Hindlimb muscle (tissue), 1 donor: ENCODE results near the gene IL31RA. TPM values are rescaled to one million over a fixed set of nuclear protein-coding genes. Genes with fewer than 3 reads are reported as not detected.

Experiments used
- DNase-seq: peaks from one replicate; pipeline ENCODE4 v3.0.0-alpha.2; 2013
- polyA plus RNA-seq: library from polyadenylated mRNA; unstranded; fragments of 120-200 nt; gene quantifications from one replicate; pipeline ENCODE4 v1.2.1, GENCODE V29; 2013; ENCODE audit not compliant: insufficient read length

Gene IL31RA
- polyA plus RNA-seq, 1 donor: 0.54 TPM

DNA sequence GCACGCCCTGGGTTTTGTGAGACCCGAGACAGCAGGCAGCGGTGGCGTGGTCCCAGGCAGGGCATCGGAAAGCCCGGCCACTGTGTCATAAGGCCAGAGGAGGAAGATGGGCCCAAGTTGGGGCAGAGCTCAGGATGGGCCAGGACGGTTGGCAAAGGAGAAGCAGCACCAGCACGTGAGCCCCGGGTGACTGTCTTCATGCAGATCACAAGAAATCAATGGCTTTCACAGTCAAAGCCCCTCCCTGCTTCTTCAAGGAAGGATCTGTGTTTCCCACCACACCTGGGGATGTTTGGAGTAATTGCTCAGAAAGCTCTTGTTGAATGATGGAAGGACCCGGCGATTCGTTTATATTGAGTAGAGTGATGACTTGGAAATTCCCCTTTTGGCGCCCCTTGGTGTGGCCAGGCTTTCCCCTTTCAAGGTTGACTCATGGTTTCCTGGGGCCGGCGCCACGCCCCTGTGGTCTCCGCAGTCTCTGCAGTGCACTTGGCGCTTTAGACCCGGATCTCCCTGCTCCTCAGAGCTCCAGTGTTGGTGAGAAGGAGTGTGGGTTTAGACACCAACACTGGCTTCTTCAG is 52.1 kb downstream of the IL31RA start:
- no peak for DNase-seq

DNA sequence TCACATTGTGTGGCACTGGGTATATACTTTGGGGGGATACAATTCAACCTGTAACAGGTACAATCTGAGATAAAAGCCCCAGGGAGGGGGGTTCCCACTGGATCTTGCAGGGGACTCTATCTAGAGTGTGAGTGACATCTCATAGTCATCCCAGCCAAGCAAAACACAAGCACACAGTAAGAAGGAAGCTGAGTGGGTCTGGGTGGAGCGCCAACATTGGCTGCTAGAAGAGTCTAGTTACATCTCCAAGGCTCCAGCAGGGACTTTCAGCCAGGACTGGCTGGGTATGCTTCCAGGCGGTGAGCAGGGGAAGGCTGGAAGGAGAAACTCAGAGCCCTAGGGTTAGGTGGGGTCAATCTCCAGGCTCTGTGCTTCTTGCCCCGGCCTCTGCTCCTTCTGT is 53.0 kb downstream of the IL31RA start:
- DNase-seq: no peak

DNA sequence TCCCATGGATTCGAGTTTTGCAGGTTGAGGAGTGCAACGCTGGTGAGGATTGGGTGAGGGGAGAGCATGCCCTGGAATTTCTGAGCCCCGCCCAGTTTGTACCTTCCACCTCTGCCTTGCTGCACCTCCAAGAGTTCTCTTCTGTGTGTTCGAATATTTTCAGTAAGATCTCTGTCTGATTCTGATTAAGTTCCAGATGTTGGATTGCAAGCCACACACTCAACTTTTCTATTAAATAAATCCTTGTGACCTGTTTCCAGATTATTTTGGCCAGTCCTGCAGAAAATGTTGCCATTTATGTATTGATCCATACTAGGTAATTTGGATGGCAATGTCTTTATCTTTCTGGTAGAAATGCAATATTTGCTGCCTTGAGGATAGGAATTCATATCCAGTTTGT is 54.1 kb downstream of the IL31RA start:
- DNase-seq: no peak

DNA sequence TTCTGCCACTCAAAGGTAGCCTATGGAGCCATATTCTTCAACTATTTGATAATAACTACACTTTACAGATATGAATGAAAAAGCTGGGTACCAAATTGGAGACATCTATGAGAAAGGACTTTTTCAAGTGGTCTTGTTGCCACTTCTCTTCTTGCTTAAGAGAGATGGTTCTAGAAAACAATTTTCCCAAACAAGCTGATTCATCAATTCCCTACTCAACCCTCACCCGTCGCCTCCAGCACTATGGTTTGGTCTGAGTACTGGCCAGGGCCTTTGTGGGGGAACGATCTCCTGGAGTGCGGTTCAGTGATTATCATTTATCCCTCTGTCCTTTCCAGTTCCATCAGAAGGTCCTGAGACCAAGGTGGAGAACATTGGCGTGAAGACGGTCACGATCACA is 56.8 kb downstream of the IL31RA start:
- DNase-seq: no peak

DNA sequence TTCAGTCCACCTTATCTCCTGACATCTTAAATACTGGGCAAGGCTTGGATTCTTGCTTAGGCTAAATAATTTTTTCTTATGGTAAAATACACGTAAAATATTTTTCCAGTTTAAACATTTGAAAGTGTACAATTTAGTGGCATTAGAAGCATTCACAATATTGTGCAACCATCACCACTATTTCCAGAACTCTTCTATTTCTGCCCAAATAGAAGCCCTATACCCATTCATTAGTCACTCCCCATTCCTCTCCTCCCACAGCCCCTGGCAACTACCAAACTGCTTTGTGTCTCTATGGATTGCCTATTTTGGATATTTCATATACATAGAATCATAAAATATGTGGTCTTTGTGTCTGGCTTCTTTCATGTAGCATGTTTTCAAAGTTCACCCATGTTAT is 57.6 kb downstream of the IL31RA start:
- DNase-seq: no peak

DNA sequence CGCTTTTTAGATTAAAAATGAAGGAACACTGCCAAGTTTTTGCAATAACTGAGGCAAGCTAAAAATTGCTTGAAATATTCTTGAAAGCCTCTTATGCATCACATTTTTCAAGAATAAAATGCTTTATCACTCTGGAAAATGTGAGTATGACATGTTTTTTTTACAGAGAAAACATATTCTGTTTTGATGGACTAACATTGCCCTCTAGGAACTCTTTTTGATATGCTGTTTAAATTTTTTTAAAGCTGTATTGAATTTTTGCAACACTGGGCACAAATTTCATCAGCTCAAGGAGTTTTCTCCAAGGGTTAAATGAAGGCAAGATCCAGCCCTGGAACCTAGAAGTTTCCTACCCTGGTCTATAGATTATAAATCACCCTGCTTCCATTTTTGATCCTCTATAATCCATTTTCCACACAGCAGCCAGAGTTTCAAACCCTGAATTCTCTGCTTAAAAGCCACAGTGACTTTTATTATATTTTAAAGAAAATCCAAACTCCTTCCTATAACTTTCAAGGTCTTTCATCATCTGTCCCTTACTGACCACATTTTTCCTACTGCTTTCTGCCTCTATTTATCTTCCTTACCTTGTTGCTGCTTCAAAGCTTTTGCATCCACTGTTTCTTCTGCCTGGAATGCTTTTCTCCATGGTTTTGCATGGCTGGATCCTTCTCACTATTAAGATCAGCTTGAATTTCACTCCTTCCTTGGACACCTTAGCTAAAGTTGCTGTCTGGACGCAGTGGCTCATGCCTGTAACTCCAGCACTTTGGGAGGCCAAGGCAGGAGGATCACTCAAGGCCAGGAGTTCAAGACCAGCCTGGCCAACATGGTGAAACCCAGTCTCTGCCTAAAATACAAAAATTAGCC is 60.9 kb downstream of the IL31RA start:
- no peak for DNase-seq

DNA sequence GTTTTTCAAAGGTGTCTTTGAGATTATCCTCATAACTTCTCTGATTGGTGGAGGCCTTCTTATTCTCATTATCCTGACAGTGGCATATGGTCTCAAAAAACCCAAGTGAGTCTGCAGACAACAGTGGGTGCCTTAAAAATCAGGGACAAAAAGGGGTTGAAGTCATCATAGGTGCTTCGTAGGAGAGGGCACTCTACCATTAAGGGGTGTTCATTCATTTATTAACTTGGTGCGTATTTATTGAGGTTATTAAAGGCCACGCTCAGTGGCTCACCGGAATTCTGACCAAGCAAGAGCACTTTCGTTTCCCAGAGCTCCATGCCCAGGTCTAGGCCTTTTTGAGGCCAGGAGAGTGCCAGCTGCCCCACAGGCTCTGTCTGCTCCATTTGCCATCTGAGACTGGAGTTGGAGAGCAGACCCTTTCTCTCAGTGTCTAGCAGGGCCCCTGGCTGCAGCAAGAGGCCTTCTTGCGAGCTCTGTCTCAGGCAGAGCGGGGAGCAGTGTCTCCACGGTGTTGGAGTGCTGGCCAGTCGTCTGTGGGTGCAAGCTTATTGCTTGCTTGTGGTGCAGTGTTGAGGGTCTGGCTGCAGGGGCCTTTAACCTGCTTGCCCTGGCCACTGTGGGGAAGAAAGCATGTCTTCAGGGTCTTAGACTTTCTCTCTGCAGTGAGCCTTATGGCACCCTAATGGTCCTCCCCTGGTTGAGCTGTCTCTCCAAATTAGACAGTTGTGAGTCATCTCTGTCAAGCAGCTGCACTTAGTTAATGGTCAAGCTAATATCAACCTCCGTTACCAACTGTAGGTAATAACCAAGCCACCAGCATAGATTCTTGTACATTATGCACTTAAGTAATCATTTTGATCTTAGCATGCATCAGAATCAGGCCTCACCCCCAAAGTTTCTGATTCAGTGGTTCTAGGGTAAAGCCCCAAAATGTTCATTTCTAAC is 62.6 kb downstream of the IL31RA start:
- DNase-seq: no peak

DNA sequence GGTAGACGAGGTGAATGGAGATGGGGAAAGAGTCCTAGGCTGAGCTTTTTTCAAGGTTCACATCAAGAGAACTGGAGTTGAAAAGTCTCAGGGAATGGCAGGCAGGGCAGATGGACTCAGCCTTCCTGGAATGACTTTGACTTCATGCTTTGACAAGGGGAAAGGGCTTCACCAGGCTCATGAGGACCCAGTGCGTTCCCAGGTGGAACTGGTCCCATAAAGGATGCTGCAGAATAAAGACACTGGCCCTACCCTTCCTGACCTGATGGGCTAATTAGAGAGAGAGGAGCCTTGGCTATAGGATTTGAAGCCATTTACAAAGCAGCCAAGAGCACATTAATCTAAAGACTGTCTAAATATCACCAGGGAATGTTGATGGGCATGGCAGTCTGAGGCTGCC is 63.8 kb downstream of the IL31RA start:
- DNase-seq: no peak

DNA sequence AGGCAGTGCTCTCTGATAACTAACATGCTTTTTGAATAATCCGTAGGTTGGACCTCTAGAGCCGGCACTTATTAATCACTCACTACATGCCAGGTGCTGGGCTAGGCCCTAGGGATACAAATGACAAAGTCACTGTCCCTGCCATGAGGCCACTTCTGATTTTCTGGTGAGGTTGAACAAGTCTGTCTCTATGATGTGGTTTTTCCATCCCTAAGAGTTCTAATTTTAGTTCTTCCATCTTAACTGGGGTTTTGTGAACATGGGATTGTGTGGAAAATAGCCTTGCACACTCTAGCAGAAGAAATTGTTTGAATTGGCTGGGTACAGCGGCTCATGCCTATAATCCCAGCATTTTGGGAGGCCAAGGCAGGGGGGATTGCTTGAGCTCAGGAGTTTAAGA is 64.6 kb downstream of the IL31RA start:
- DNase-seq: no peak

DNA sequence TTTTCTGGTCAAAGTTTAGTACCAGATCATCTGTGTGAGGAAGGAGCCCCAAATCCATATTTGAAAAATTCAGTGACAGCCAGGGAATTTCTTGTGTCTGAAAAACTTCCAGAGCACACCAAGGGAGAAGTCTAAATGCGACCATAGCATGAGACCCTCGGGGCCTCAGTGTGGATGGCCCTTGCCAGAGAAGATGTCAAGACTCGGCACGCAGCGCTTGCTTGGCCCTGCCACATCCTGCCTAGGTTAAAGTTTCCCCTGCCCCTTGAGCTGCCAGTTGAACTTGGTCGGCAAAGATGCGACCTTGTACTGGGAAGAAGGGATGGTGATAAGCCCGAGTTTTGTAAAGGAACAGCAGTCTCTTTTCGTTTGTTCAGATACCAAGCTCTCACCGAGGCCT is 65.8 kb downstream of the IL31RA start:
- DNase-seq: no peak

DNA sequence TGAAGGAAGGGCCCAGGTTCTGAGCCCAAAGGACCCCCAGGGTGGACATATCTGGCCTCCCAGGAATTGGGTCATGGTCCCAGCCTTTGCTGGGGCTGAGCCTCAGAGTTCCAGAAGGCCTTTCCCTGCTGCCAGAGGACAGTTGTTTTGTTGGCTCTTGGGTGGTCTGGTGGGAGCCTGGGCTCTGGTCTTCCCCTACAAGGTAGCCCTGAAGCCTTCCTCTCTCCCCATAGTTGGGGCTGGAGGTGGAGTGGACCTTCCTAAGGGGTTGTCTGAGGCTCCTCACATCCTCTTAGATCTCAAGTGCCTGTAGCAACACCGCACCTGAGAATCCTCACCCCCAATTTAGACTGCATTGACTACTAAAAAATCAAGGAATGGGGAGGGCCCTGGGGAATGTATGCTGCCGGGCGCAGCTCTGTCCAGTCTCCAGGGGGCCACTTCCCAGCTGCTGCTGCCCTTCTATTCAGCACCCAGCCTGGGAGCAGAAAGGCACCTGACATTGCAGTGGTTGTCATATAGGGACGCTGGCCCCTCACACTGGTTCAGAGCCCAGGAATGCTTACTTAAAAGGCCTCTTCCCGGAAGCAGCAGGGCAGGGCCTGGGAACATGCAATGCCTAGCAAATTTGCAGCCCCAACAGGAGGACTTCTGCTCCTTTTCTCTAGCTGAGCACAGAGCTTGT is 66.4 kb downstream of the IL31RA start:
- DNase-seq: no peak

DNA sequence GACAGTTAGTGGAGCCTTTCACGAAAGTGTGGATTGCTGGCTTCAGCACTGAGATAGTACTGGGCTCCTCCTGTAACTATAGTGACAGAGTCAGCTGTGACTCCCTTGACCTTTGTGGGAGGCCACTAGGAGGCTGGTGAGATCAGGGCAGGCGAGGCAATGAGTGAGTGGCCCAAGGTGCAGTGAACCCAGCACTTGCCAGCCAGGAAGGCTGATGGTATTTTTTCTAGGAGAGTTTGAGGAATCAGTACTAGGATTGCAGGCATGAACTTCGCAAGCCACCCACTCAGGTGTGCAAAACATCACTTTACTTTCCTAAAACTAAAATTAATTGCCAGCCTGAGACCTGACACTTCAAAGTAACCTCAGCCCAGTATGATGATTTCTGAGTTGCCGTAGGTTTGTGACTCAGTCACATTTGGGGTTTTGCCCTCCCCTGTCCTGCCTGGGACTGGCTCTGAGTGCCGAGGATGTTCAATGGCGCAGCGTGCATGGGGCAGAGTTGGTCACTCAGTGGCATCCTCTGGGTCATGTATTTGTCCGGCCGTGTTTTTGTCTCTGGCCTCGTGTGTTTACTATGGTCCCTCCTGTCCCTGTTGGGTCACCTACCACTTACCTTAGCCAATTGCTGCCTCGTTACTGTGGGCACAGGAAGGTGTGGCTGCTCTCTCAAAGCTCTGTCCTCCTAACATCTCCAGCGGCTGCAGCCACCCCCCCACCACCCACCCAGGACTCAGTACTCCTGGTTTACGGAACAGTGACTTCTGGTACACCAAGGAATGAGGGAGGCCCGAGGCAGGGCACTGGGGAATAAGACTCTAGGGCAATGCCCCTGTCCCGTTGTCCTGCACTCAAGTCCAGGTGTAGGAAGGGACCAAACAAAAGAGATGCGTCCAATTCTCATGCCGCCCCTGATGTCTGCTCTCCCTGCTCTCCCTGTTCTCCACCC is 67.2 kb downstream of the IL31RA start:
- DNase-seq: no peak

DNA sequence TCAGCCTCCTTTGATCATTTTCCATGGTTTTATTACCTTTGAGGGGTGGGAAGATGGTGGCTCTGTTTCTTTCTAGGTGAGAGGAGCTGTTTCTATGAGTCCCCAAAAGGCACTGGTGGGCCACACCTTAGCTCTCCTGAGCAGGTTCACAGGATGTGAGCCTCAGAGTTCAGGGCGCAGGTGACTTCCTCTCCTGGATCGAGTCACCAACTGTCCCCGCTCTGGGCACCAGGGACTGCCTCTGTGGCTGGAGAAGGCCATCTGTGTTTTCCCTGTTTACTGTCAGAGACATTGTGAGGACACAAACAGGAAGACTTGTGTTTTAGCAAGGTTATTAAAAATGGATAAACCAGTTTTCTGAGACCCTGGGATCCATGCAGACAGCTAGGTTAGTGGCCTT is 68.5 kb downstream of the IL31RA start:
- no peak for DNase-seq

DNA sequence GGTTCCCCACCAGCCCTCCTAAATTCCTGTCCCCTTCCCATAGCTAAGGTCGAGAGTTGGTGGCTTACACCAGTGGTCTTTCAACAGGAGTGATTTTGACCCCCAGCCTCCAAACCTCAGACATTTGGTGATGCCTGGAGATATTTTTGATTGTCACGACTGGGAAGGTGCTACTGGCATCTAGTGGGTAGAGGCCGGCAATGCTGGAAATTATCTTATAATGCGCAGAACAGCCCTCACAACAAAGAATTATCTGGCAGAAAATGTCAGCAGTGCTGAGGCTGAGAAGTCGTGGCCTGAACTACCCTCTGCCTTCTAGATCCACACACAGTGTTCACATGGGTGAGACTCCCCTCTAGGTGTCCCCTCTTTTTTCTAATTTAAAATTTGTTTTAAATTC is 69.6 kb downstream of the IL31RA start:
- no peak for DNase-seq

DNA sequence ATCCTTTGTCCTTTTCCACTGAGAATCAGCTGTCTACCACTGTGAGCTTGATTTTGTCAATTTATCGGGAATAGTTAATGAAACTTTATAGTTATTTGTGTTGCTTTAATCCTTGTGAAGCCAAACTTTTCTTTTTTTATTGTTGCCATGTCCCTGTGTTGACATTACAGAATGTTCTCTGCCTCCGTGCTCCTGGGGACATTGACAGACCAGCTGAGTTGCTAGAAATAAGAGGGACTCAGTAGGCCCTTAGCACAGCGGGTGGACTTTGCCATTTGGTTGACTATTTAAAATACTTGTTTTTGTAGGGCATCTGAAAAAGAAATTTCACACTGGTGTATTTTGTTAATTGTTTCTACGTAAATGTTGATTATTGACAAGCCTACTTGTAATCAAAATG is 70.5 kb downstream of the IL31RA start:
- DNase-seq: no peak

DNA sequence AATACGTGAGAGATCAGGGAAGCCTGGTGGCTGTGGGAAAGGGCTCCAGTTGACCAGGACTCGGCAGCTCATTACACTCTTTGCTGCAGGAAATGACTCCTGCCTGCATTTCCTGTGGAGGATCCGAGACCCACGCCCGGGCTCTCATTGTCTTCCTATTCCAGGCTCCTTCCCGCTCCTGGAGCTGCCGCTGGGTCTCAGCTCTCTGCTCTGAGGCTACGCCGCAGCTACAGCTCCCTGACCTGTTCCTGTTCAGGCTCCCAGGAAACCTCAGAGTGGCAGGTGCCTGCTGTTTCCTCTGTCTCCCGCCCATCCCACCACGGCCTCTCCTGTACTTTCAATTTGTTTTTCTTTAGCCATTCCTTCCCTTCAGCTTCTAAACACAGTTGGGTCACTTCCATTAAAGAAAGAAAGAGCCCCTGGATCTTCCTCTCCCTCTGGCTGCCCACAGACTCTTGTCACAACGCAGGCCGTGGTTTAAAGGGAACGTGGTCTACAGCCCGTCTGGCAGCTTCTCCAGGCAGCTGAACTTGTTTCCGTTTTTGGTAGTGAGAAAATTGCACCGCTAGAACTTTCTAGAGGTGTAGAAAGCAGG is 72.1 kb downstream of the IL31RA start:
- DNase-seq: no peak

DNA sequence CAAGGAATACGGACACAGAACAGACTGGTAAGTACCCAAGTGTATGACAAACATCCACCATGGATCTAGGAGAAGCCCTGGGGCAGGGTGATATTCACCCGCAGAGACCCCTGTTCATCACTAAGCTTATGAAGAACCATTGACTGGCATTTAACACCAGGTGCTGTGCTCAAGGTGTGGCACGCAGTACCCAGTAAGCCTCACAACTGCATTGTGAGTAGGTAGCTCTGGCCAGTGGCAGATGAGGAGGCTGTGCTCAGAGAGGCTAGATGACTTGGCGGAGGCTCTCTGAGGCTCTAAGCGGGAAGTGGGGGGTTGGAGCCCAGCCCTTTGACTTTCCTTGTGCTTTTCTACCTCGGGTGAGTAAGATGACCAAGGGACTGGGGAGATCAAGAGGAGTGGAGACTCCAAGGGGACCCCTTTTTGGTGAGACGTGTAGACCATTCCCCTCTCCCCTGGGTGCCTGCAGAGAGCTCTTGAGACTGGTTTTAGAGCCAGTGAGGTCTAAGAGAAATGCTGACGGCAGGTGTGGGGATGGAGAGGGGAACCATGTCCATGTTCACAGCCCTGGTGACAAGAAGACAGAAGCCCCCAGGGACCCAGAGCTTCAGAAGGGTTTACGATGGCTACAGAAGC is 72.8 kb downstream of the IL31RA start:
- no peak for DNase-seq

DNA sequence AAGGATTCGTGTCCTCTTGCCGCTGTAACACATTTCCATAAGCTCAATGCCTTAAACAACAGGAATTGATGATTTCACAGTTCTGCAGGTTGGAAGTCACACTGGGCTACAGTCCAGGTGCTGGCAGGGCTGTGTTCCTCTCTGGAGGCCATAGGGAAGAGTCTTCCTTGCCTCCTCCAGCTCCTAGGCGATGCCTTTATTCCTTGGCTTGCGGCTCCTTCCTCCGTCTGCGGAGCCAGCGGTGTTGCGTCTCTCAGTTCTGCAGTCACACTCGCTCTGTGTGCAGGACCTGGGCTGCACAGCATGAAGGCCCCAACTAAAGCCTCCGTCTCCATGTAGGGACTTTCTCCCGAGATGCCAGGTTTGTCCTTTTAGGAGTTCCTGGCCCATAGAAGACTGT is 73.6 kb downstream of the IL31RA start:
- DNase-seq: no peak

DNA sequence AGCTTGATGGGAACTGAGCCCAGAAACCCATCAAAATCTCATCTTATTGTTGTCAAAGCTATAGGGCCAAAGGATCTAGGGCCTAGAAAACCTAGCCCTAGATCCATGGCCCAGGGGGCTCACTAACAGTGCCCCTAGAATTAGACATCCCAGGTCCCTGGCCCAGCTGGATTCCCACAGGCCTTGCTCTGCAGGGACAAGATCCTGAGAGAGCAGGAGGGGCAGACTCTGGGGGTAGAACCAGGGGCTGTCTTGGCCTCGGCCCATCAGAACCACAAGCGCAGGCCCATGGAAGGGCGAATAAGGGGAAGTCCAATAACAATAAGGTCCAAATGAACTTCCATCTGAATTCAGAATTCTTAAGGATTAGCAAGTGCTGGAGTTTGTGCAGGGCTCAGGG is 74.0 kb downstream of the IL31RA start:
- no peak for DNase-seq

DNA sequence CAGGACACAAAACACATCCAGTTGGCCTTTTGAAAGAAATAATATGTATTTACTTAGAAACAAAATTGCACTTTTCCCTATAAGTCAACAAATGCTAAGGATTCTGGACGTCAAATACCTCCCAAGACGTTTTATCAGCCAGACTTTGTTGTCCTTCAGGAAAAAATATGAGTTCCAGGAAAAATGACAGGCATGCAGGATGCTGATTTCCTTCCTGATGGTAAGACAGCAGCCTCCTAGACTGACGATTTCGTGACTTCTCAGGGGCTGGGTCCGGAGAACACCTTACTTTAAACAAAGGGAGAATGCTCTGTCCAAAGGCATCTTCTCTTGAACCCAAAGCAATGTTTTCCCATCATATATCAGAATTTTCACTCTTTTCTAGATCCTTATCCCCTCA is 74.6 kb downstream of the IL31RA start:
- DNase-seq: no peak

DNA sequence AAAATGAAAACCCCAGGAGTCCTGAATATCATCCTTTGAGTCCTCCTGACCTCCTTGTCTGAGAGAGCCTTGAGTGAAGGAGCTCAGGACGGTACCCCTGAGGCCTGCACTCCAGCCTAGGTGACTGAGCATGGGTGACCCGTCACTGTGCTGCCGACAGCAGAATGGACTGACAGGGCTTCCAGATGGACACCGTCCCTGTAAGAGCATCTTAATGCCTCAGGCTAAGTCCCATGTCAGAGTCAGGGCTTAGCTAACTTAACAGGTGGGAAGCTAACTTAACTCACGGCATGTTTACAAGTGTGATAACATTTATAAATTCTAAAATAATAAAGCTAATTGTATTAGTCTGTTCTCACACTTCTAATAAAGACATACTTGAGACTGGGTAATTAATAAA is 75.3 kb downstream of the IL31RA start:
- DNase-seq: no peak
